Activated T-cell treated with anti-CD3 and anti-CD28 coated beads for 48 hours (primary cell): ENCODE measurements around the gene RBM34.
"Not testable (repeated sequence)": the region's sequence is repeated elsewhere in the genome, so short reads cannot be mapped to it uniquely, and the experiment has no call there.

Experiments
- DNase-seq: peaks from one replicate; pipeline ENCODE4 v3.0.0-alpha.2; 2020; ENCODE audit warnings: low read depth

RBM34 gene

DNA sequence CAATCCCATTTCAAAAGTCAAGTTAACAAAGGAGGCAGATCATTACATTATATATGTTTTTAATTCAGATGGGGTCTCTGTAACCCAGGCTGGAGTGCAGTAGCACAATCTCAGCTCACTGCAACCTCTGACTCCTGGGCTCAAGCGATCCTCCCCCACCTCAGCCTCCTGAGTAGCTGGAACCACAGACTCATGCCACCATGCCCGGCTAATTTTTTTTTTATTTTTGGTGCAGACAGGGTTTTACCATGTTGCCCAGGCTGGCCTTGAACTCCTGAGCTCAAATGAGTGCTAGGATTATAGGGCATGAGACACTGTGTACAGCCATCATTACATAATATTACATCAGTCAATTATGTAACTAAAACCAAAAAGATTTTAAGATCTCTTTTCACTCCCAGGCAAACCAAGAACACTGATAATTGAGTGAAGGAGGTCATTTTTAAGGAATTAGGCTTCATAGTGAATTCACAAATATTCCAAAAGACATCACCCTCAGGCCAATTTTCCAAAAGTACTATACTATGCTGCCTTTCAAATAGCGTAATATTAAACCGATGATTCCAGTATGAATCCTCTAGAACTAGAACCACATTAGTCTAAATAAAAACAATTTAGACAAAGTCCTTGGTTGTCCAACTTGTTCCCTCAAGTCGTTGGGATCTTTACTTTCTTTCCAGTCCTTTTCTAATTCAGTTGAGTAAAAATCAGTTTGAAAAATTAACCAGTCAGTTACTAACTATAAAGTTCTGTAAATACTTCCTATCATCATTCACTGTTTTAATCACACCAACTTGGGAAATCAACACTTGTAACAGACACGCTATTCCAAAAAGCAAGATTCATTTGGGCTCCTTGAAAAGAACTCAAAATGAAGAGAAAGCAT, 48.5 kb downstream of the RBM34 start:
- no peak for DNase-seq

DNA sequence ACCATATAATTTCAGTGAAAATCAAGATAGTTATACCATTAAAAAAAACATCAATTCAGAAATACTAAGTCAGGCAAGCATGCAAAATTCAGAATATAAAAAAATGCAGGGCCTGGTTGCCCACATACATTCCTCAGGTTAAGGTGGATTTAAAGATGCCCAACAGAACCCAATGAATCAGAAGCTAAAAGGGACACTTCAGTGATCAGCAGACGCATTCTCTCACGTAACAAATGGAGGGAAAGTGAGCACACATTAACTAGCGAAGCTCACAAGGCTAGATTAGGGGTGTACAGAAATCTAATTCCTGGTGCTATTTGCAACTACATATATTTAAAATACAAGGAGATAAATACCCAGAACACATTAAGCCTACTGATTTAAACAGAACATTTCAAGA, 49.9 kb downstream of the RBM34 start:
- DNase-seq = no peak

DNA sequence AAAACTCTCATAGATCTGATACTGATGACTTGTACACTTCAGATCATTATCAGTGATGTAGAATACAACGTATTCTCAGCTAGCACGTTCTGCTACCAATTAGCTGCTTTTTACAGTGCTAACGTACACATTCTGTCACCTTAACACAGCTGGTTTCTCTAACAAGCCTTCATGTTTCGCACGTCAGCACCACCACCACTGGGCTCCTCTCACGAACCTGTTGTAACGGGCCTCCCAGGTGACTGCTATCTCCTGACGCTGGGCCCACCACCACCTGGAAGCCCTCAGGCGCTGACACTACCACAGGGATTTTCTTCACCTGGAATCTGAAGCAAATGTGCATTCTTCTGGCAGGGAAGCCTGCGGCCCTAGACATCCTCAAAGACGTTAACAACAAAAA, 52.2 kb downstream of the RBM34 start:
- no peak for DNase-seq

DNA sequence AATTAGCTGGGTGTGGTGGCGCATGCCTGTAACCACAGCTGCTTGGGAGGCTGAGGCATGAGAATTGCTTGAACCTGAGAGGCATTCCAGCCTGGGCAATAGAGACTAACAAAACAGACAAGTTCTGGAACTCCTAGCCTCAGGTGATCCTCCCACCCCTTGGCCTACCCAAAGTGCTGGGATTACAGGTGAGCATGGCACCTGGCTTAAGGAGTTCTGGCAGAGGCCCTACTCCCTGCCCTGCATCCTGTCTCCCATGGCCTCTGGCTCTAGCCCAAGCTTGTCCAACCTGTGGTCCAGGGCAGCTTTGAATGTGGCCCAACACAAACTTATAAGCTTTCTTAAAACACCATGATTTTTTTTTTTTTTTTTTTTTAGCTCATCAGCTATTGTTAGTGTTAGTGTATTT, 52.9 kb downstream of the RBM34 start:
- DNase-seq = no peak

DNA sequence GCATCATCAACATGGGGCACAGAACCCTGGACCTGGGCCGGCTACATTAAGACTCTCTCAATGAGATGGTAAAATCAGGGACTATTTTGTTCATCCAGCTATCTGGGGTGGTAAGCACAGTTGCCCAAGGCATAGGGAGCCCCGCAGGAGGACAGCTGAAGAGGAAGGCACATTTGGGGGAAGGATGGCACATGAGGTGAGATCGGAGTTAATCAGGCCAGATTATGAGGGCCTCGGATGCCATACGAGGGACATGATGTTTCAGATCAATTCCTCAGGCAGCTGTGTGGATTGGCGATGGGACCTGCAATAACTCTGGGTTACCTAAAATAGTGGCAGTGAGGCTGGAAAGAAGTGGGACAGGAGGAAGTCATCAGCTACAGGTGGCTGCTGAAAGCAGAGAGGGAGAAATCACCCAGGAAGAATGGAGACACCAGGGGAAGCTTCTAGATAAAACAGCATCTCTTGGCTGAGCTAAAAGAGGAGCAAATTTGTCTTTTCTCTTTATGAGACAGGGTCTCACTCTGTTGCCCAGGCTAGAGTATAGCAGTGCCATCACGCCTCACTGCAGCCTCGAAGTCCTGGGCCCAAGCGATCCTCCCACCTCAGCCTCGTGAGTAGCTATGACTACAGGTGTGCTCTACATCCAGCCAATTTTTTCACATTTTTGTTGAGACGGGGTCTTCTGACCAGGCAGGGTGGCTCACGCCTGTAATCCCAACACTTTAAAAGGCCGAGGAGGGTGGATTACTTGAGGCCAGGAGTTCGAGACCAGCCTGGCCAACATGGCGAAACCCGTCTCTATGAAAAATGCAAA, 53.5 kb downstream of the RBM34 start:
- DNase-seq = no peak

DNA sequence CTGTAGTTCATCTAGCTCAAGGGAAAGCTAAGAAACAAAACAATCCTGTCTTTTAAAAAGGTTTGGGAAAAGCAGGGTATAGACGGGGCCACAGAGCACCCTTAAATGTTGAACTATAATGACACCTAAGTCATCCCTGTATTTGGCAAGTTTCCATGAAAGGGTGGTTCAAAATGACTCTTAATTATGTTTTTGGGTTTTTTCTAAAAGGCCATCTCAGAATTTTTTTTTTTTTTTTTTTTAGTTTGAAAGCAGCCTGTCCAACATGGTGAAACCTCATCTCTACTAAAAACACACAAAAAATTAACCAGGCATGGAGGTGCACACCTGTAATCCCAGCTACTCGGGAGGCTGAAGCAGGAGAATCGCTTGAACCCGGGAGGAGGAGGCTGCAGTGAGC, 54.6 kb downstream of the RBM34 start:
- no peak for DNase-seq

DNA sequence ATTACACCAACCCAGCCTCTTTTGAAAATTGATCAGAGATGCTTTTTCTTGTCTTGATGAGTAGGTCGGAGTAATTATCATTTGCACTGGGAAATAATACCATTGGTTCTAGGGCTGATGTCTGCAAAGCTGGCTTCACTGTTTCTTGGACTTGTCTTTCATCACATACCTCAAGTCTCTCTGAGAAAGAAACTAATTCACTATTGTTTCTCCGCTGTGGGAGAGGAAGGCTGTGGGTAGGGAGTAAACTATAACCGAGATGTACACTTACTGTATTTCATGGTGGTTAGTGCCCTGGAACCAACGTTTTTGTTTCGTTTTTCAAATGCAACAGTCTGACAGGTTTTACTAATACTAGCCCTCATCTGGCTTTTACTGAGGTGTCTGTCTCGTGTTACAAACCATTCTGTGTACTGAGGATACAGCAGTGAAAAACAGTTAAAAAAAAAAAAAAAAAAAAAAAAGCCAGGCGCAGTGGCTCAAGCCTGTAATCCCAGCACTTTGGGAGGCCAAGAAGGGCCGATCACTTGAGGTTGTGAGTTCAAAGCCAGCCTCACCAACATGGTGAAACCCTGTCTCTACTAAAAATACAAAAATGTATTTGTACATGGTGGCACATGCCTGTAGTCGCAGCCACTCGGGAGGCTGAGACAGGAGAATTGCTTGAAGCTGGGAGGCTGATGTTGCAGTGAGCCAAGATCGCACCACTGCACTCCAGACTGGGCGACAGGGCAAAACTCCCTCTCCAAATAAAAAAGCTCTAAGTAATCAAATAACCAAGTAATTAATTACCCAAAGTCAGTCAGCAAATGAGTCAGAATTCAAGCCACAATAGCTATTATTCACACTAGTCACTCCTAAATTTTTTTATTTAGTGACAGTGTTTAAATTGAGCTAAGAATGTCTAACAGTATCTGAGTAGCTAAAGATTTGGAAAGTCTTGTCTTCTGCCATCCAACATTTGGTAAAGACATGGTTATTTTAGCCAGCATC, 55.7 kb downstream of the RBM34 start:
- DNase-seq = no peak

DNA sequence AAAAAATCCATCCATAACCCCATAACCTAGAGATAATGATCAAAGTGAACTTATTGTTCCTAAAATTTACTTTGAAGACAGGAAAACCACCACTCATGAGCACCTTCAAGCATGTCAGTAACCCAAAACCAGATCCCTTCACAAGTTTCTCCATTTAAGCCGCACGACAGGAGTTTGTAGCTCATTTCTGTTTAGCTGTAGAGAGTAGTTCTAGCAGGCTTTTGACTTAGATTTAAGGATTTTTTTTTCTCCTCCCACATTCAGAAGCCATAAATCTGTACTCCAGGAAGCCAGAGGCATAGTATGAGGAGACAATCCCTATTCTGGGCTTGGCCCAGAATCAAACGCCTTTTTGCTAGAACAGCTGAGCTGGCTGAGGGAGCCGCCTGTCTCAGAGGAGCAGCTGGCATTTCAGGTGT, 58.0 kb downstream of the RBM34 start:
- DNase-seq = no peak

DNA sequence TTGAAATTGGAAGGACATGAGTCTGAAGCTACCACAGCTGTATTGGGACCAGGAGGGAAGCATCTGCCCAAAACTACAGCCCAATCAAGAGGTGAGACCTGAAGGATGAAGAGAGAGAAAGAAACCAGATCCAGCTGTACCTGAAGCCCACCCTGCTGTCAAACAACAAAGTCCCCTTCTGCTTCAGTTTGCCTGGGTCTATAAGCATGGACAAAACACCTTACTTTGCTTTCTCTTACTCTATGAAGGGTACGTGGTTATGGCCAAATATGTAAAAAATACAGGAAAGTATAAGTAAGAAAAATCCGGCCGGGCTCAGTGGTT, 58.8 kb downstream of the RBM34 start:
- no peak for DNase-seq

DNA sequence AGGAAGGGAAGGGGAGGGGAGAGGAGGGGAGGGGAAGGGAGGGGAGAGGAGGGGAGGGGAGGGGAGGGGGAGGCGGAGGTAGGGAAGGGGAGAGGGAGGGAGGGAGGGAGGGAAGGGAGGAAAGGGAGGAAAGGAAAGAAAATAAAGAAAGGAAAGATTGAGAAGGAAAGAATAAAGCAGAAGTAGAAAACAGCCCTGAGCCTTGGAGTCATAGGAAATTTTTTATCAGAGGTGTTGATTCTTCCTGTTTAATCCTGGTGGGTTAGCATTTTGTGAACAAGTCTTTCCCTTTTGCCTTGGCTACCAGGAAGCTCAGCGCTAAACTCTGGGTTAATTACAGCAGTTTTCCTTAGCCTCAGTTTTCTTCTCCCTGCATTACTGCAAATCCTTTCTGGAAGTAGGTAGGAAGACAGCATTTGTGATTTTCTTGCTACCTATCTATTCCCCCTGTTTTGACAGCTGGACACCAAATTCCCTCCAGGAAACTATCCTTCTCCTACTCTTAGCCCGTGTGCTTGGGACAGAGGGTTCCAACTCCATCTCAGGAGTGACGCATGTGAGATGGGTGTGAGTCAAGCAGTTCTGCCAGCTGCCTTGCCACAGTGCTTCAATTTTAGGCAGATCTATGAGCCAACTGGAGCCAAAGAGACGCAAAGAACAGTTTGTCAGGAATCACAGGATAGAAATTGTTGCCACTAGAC, 59.3 kb downstream of the RBM34 start:
- DNase-seq = no peak

DNA sequence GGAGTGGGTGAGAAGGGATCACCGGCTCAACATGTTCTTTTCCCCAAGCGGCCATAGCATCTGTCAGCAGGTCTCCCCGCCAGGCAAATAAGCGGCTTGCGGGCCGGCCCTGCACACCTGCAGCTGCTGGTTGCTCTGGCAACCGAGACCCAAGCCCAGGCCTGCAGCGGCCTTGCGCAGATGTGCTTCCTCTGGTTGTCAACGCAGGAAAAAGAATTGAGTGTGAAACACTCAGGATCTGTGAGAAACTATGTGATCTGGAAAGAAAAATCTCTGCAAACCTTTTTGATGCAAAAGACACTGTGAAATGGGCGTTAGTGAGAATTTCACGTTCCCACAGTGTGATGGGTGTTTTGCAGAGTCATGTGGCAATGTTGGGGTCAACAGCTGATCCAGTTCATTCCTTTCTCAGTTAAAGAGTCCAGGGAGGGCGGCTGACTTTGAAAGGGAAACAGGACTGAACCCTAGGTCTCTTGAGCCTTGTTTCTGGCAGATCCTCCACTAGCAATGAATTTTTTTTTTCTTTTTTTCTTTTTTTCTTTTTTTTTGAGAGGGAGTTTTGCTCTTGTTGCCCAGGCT, 60.8 kb downstream of the RBM34 start:
- DNase-seq = no peak

DNA sequence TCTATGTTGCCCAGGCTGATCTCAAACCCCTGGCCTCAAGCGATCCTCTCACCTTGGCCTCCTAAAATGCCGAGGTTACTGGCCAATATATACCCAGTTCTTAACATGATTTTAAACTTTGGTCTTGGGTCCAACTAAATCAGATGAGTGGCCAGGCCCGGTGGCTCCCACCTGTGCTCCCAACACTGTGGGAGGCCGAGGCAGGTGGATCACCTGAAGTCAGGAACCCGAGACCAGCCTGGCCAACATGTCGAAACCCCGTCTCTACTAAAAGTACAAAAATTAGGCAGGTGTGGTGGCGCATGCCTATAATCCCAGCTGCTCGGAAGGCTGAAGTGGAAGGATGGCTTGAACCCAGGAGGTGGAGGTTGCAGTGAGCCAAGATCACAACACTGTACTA, 62.1 kb downstream of the RBM34 start:
- DNase-seq = no peak

DNA sequence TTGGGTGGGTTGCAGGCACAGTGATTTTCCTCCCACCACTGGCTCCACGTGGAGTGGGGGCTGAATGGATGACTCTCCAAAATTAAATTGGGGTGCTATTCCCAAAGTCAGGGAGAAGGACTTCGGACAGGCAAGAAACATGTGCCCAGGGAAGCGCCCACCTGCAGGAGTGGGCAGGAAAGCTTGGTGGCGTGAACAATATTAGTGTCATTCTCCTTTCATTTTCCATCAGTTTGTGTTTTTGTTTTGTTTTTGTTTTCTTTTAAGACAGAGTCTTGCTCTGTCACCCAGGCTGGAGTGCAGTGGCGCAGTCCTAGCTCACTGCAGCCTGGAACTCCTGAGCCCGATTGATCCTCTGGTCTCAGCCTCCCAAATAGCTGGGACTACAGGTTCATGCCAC, 62.5 kb downstream of the RBM34 start:
- DNase-seq = no peak

DNA sequence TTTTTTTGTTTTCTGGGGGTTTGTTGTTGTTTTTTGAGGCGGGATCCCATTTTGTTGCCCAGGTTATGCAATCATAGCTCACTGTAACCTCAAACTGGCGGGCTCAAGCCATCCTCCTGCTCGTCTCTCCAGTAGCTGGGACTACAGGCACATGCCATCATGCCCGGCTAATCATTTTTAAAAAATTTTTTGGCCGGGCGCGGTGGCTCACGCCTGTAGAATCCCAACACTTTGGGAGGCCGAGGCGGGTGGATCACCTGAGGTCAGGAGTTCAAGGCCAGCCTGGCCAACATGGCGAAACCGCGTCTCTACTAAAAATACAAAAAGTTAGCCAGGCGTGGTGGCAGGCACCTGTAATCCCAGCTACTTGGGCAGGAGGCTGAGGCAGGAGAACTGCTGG, 63.5 kb downstream of the RBM34 start:
- not testable (repeated sequence) for DNase-seq

DNA sequence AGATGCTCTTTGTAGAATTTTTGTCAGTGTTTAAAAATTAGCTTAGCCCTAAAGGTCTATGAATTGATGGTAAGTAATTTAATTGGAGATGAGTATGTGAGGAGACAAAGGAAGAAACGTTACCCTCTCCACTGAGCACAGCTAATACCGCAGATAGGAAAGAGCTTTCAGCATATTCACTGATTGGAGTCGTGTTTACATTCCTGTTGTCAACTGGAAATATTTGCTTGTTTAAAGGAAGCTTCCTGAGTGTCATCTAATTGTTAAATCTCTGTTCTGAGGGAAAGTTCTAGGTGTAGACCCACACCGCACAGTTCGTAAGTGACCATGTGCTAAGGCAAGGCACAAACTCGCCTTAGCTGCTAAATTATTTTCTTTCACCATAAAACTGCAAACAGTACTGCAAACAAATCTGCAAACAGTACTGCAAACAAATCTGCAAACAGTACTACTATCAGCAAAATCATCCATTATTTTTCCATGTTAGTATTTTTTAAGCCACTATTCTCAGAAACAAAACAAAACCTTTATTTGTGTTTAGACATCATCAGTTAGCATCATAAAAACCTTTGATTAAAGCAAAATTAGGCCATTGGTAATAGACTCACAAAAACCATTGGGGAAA, 65.0 kb downstream of the RBM34 start:
- DNase-seq = no peak

DNA sequence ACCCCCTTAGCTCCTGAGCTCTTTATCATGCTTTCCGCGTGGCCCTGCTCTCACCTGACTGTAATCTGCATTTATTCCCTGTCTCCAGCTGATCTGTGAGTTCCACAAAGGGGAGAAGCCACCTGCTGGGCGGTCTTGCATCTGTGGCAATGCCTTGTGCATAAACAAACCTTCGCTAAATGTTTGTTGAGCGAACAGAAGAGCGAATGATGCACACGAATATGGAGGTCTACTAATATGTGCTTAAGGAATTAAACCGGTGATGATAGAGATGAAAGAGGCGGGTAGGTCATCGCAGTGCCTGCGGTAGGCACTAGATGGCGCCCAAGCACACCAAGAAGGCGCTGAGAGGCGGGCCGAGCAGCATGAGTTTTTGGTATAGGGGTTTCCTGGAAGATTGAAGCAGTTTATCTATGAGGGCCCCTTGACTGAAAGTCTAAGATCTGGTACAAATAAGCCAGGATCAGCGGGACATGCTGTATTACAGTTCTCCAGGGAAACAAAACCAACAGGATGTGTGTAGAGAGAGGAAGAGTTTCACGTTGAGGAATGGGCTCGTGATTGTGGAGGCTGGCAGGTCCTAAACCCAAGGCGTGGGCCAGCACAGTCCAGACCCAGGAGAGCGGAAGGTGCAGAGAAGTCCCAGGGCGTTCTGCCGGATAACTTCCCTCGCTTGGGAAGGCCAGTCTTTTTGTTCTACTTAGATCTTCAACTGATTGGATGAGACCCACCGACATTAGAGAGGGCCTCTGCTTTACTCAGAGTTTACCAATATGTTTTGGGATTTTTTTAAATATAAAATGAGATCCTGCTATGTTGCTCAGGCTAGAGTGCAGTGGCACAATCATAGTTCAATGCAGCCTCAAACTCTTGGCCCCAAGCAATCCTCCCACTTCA, 67.1 kb downstream of the RBM34 start:
- peak; percentile 79 for DNase-seq

DNA sequence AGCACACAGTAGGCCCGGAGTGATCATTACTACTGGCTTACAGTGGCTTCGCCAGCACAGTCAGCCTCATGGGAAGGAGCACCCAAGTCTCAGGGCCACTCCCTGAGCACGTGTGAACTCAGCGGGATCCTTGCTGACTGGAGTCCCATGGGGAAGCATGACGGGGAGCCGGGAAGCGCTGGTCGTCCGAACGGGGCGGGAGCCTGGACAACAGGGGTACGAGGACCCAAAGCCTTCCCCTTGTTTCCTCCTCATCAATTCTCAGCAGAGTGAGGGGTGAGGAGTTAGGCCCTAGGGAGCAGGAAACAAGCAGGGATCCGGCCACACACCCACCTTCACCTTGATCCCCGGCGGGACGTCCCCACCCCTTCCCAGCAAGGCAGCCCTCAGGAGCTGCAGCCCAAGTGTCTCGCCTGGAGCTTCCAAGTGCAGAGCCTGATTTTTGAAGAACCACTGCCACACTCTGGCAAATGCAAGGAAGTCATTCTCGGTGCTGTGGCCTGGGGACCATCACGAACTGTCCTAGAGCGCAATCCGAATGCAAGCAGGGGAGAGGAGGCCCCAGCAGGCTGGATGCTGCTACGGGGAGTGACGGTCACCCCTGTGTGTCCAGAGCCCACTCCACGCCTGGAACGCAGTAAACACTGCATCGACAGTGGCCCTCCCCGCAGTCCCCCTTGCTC, 67.9 kb downstream of the RBM34 start:
- DNase-seq = no peak

DNA sequence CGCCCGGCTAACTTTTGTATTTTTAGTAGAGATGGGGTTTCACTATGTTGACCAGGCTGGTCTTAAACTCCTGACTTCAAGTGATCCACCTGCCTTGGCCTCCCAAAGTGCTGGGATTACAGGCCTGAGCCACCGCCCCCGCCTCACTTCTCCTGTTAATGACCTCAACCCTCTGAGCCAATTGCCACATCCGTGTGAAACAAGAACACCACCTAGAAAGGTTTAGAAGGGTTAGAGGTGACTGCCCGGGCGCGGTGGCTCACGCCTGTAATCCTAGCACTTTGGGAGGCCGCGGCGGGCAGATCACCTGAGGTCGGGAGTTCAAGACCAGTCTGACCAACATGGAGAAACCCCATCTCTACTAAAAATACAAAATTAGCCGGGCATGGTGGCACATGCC, 68.6 kb downstream of the RBM34 start:
- DNase-seq = not testable (repeated sequence)

DNA sequence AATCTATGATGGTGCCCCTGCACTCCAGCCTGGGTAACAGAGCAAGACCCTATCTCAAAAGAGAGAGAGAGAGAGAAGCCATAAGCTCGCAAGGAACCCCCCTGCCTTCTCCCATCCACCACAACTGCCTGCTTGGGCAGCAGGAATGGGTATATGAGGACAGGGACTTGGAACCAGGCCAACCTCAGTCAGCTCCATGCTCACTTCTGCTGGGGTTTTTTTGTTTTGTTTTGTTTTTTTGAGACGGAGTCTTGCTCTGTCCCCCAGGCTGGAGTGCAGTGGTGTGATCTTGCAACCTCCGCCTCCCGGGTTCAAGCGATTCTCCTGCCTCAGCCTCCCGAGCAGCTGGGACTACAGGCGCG, 69.0 kb downstream of the RBM34 start:
- not testable (repeated sequence) for DNase-seq
